NCI-H1105 (cell line): ENCODE data around the gene EDIL3.

Source experiments
- DNase-seq: peaks from one replicate; lab custom pipeline; 2025; lab: John Stamatoyannopoulos, UW

Gene EDIL3

DNA sequence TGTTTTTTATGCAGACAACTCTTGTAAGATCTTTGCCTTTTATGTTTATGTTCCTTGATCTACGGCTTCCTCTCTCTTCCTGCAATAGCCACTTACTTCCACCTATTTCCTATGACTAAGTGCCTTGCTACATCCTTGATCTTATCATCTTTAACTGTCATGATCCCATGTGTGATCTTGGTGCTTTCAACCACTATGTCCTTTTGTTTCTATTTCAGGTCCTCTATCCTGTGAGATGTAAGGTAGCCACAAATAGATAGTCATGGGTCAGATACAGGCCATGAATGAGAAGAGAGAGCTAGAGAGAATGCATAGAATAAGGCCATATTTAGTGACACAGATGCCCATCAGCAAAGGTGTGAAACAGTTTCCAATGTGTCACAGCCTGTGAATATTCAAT lies 420.4 kb downstream of the EDIL3 start:
- DNase-seq: no peak

DNA sequence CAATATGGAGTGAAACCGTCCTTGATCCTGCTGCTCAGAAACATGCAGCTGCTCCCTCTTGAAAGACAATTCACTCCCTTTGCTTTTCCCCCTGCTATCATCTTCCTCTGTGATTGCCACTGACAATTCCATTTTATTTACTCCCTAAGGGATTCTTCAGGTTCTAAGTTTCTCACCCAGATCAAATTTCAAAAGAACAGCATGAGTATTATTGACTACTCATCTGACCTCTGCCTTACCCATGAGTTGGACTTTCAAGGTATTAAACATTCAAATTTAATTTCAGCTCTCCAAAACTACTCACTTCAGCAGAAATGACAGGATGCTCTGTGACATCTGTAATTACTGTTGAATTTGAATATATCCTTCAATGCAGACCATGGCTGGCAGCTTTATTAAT lies 427.5 kb downstream of the EDIL3 start:
- DNase-seq: peak; percentile 13

DNA sequence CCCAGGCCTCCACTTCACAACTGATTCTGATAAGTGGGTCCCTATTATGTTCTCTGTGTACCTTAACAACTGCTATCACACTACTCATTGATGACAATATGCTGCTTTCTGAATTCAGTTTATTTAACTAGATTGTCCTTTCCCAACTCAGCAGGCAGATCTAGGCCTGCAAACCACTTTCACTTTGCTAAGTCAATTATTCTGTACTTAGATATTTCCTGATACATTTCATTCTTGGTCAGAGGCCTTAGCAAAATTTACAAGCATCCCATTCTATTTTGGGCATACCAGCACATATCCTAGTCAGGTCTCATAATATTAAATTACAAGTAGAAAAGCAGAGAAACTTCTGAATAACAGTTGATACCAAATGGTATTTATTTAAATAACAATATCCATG lies 428.3 kb downstream of the EDIL3 start:
- DNase-seq: no peak

DNA sequence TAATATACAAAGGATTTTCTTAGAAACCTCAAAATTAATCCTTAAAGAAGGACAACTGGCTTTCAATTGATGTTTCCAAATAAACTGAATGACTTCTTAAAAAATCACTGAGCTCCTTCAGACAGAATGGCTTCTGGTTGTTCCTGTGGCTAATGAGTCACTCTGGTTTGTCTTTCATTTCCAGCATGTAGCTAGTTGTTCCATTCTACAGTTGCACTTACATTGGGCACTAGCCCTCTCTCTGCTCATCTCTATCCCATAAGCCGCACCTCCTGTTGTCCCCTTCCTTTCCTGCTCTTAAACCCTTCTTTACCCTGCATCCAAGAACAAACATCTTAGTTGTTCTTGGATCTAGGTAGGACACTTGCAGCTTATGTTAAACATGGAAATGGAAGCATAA lies 428.8 kb downstream of the EDIL3 start:
- no peak for DNase-seq

DNA sequence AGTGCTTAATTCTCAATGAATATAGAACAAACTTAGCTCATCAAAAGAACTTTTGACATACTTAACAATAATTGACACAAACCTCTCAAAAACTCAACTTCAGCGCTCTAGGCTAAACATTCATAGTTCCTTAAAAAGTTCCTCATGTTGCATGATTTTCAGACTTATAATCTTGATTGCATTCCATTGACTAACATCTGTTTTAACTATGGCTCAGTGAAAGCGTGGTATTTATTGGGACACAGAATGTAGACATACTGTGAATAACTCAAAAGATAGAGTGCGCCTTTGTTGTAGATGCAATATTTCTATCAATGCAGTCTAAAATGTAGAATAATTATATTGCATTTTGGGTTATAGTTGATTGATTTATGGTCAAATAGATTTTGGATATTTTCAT lies 436.9 kb downstream of the EDIL3 start:
- no peak for DNase-seq

DNA sequence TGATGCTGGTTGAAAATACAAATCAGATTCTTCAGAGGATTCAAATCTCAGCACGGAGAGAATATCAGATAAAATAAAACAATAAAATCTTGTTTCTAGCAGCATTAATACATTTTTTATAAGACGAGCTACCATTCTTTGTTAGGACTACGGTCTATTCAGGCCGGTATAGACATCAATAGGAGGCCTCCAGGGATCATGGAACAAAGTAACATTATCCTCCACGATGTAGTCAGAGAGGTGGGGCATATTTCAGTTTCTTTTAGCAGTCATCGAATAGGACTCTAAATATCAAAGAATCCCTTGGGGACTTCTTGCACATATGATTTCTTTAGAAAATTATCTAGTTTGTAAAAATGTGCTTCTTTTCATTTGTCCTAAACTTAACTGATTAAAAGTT lies 438.2 kb downstream of the EDIL3 start:
- DNase-seq: no peak

DNA sequence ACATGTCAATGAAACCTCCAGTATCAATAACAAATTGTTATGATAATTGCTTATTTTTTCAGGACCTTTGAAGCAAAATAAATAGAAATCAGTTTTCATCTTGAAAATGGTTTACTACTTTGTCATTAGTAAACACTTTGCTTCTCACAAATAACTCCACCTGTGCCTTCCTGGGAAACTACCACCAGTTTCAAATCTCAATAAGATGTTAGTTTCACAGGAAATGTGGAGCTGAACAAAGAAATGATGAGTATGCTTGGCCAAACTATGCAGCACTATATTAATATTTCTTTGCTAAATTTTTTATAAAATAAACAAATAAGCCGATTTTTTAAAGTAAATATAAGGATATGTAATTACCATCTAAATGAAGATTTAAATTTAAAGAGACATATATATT lies 442.5 kb downstream of the EDIL3 start:
- DNase-seq: no peak

DNA sequence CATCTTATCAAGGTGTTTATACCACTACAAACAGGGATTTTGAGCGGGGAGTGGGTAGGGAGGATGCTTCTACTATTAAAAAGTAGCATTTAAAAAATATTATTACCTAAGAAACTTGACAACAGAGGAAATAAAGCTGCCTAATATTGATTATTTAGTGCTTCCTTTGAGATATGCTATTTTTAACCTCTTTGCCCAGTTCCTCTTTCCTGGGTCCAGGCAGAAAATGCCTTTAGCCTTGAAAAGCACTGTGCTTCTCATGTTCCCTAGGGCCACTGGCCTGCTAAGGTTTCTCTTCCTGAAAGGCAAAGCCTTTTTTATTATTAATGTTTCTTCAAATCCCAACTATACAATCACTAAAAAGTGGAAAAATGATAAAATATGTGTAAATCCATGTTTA lies 446.8 kb downstream of the EDIL3 start:
- no peak for DNase-seq

DNA sequence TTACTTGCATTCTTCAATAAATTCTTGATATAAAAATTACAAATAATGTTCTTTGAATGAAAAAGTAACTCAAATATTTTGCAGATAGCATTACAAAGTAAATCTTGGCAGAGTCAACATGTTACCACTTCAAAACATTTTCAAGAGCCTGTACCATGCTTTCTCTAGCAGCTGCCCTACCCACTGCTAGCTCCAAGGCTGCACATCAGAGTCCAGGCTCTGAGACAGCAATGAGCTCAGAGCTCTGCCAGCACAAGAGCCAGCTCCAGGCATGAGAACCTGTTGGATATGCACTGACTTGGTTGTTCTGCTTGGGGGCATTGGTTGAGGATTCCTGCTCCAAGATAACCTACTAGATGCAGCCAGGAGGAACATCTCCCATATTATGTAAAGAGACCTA lies 452.7 kb downstream of the EDIL3 start:
- DNase-seq: no peak

DNA sequence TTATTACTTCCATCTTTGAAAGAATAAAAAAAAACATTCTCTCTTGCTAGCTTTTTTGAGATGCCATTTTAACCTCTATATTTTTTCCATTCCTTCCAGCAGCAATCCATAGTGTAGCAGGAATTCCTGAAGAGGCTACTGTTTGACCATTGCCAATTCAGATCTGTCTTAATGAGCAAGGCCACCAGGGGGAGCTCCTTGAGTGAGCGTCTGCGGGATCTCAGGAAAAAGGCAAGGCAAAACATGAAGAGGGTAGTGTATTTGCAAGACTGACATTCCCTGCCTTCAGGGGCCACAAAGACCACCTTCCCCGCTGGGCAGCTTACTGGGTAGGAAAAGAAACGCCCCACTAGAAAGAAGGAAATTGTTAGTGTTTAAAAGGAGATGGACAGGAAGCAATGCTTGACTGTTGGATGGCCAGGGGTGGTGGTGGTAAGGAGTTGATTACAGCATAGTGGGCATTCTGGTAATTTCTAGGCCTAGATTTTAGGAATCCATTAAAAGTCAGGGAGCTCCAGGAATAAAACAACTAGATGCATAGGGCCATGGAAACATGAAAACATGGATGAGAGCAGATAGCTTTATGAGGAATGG lies 457.4 kb downstream of the EDIL3 start:
- DNase-seq: no peak

DNA sequence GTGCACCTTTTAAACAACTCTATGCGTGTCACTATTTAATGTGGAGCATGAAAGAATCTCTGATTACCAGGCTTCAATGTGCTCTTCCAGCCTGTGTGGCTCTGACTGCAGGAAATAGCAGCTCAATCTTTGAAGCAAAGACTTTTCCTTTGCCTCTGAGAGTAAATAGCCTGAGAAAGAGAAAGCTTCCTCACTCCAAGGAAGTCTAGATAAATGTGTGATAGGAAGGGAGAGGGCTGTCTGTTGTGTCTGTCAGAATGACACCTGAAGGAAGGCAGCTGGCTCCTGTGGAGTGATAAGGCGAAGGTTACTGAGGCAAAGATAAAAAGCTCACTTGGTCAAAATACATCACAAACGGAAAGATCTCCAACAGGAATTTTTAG lies 458.7 kb downstream of the EDIL3 start:
- DNase-seq: no peak

DNA sequence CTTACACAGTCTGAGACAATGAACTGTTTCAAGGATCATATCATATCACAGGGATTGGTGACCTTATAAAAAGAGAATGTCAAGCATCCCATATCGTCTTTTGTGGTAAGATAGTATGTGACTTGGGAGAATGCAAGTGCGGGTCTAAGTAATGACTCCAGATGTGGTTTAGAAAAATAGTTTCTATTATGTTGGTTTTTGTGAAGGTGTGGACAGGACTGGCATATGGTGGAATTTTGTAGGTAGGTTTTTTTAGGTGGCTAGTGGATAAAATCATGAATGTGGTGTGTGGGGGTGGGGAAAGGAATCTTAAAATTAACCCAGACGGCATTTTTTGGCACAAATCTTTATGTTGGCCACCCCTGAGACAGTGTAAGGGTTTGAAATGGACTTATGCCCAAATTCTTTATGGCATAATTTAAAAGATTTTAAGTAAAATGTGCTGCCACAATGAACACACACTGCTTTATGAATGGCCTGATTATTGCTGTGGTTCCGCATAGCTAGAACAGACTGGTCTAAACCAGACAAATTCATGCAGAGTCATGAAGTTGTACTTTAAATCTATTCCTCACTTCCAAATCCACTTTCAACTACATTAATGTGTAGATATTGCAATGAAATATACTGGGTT lies 459.2 kb downstream of the EDIL3 start:
- DNase-seq: no peak

DNA sequence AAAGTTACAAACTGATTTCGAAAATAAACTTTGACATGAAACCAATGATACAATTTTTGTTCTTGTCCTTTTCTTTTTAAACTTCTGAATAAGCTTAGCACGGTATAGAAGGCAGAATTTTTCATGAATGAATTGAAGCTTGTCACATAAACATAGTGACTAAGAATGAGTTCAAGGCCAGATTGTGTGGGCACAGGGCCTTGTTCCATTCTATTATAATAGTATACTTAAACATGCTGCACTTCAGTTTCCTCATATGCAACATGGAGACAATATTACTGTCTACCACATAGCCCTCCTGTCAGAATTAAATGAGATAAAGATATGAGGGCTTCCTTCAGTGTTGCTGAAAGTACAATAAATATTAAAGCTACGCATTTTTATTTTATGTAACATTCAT lies 459.8 kb downstream of the EDIL3 start:
- no peak for DNase-seq

DNA sequence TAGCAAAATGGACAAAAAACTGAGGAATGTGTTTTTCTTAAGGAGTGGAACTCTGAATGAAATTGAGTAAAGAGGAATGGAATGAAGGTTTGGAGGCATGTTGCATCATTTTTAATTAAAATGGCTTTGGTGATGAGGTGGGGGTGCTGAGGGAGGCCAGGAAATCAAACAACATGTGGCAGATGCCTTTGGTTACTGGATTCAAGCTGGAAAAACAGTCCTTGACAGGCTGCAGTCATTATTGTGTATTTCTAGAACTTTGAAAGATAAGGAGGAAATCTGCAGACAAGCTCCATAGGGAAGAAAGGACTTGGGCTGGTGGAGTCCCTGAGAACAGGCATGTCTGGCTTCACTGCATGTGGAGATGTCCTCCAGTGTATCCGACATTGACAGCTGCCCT lies 460.5 kb downstream of the EDIL3 start:
- DNase-seq: no peak

DNA sequence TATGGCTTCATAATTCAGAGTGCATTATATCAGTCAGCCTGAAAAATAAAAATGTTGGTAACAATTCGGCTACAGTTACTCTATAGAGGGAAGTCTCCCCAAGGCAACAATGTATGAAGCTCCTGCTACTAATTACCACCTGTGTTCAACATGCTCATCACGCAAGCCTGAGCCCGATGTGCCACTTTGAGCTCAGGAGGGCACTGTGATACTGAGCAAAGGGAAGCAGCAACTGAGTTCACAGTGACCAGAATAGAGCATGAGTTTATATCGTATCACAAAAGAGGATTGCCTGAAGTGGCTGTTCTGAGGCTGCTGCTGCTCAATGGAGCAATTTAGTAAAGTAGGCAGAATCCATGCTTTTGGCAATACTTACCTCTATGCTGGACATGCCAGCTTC lies 462.0 kb downstream of the EDIL3 start:
- peak; percentile 54 for DNase-seq

DNA sequence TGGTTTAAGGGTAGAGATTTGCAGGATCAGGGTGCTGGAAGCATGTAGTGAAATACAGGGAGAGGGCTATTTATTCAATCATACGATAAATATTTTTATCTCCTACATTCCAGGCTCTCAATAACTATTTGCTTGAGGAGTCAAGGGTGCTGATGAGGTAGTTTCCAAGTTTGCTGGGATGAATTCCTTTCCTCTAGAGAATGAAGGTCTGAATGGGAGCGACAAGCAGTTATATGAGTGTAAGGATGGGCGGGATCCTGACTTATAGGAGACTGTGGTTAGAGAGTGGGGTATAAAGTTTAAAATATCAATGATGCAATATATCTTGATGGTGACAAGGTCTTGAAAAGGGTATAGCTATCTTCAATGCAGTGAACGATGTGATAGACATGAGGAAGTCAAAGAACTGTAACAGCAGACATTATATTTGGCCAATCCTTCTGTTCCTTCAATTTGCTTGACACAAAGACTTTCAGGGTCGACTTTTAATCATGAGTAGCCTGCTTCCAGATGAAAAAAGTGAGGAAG lies 462.9 kb downstream of the EDIL3 start:
- DNase-seq: no peak

DNA sequence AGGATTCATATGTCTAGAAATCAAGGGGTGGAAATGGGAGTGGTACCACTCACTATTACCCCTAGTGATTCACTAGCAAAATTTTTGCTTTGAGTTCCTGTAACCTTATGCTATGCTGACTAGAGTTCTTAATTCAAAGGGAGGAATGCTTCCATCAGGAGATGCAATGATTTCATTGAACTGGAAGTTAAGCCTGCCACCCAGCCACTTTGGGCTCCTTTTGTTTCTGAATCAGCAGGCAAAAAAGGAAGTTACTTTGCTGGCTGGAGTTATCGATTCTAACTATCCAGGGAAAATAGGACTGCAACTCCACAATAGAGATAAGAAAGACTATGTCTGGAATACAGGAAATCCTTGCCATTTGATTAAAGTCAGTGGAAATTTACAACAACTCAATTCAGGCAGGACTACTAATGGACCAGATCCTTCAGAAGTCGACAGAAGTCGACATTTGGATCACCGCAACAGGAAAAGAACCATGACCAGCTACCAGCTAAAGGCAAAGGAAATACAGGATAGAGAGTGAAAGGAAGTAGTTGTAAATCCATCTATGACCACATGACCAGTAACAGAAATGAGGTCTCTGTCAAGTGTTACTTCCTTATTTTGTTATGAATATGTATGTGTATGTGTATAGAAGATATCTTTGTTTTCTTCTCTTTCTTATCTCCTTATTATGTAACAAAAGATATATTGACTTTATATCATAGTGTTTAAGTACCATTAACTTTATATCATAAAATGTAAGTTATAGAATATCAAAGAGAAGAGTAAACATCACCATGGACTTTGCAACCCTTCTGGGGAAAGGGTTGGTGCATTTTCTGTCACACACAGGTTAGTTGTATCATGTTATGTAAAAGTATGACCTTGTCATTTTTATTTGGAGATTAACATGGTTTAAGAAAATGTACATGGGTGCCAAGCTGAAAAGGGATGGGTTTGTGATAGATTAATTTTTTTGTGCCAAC lies 465.3 kb downstream of the EDIL3 start:
- DNase-seq: no peak

DNA sequence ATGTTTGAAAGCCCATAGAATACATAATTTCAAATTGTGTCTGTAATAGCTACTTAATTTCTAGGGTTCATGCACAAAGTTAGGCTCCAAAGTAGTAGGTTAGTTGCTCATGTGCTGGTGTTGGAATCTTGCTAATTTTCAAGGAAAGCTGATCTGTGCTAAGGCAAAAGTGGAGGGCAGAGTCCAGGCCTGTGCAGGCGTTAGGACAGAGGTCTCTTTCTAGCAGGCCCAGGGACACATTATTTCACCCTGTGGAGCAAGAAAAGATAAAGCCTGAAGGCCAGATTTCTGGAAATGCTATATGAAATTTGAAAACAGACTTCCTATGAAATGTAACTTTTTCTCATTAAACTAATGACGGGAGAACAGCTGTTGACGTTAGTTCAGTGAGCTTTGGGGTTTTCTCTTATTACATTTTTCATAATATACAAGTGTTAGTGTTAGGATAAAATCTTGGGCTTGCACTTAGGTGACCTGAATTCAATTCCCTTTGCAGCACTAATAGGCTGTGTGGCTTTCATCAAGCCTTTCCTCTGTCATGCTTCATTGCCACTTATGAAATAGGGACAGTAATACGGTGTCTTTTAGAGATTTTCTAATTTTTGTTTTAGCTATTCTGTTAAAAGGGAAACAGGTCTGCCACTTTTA lies 467.3 kb downstream of the EDIL3 start:
- no peak for DNase-seq

DNA sequence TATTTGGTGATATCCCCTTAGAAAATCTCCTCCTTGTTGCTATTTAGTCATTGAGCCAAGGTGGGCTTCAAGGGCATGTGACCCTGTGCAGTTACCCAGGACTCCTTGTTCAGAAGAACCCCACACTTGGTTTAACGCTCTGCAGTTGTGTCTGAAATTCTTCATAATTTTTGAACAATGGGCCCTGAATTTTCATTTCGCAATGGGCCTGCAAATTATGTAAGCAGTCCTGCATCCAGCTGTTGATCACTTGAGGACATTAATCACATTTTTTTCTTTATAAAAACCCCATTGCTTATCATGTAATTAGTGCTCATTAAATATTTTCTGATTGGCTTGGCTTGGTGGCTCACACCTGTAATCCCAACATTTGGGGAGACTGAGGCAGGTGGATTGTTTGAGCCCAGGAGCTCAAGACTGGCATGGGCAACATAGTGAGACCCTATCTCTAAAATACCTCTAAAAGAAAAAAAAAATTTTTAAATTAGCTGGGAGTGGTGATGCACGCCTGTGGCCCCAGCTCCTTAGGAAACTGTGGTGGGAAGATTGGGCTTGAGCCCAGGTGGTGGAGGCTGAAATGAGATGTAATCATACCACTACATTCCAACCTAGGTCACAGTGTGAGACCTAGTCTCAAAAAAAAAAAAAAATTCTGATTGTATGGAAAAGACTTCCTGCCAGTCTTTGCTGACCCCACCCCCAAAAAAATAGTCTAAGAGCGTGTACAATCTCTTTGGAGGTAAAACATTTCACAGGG lies 469.8 kb downstream of the EDIL3 start:
- DNase-seq: no peak

DNA sequence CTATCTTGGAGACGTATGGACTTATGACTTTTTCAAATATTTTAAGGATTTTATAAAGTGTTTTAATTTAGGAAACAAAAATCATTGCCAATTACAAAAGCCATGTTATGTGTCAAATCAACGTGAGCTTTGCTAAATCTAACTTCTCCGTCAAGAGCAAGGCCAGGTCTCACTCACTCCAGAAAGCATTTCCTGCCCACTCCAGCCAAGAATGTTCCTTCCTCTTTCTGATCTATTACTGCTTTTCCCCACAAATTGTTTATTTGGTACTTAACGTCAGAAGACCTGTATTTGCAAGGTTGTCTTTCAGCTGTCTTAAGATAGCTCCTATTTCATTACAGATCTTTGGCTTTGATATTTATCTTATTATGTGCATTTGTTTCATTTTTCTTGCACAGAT lies 470.5 kb downstream of the EDIL3 start:
- DNase-seq: no peak

DNA sequence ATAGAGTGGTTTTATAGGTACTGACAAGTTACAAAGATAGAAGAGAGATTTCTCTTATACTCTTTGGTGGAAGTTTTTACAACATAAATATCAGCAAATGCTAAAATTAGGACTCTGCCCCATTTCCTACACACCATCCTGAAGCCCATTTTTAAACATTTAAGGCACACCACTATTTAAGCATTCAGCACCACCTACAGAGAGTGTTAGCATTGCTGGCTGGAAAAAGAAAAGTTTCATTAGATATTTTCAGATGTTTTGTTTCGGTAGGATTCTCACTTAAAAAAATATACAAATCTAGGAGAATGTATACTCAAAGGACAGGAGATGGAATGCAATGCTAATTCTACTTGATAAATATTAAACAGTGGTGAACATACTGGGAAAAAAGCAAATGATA lies 471.1 kb downstream of the EDIL3 start:
- no peak for DNase-seq
